ENCODE measurements around the gene PABPC1L2A.
A peak's percentile ranks its signal among the peaks of the same experiment; 100 is the strongest.
"Not testable (repeated sequence)": the region's sequence is repeated elsewhere in the genome, so short reads cannot be mapped to it uniquely, and the experiment has no call there.

Gene PABPC1L2A

GRCh38 chrX:73079024-73079562 is at the start of gene PABPC1L2A:
PABPC1L2A (minus strand) TSS chrX:73079512; CDS start chrX:73079386, 126 bp downstream.
- DNase-seq, result not testable (repeated sequence)

- DNase-seq, result peak; percentile 65
These were observed 48.5 kb upstream of the PABPC1L2A start for GRCh38 chrX:73127700-73128241.

- no peak for DNase-seq
These were observed 46.9 kb upstream of the PABPC1L2A start for GRCh38 chrX:73126240-73126639.

- not testable (repeated sequence) for DNase-seq
These were observed 20.2 kb upstream of the PABPC1L2A start for GRCh38 chrX:73099505-73099904.

- not testable (repeated sequence) for DNase-seq
These were observed 7.5 kb upstream of the PABPC1L2A start for GRCh38 chrX:73086766-73087165.

- not testable (repeated sequence) for DNase-seq
These were observed 572 bp upstream of the PABPC1L2A start for GRCh38 chrX:73079884-73080283.

- not testable (repeated sequence) for DNase-seq
These were observed 715 bp downstream of the PABPC1L2A start for GRCh38 chrX:73078597-73078996.

GRCh38 chrX:73076838-73077237 is 2.5 kb downstream of the PABPC1L2A start:
- DNase-seq, result peak; percentile 2

GRCh38 chrX:73069365-73070035 is 9.8 kb downstream of the PABPC1L2A start:
- no peak for DNase-seq

GRCh38 chrX:73068467-73069364 is 10.6 kb downstream of the PABPC1L2A start:
- DNase-seq, result no peak

GRCh38 chrX:73067761-73068466 is 11.4 kb downstream of the PABPC1L2A start:
- DNase-seq, result not testable (repeated sequence)

- DNase-seq, result no peak
These were observed 50.4 kb downstream of the PABPC1L2A start for GRCh38 chrX:73028876-73029275.

All from eye (tissue), 1 donor.